Astrocyte of the spinal cord (primary cell): Measurements from ENCODE around the gene HSPA12A.

ENCODE experiments used
- DNase-seq: peaks from one replicate; pipeline ENCODE4 v3.0.0; 2011; ENCODE audit warnings: low read depth, low spot score
- H3K4me3 ChIP-seq: 2 replicates; pipeline ENCODE4 v1.5.1; 2011; ENCODE audit warnings: low read depth, mild to moderate bottlenecking, low read length, moderate library complexity
- CTCF ChIP-seq: IDR thresholded peaks from 2 replicates; pipeline ENCODE4 v1.5.1; 2012; ENCODE audit warnings: low read depth, mild to moderate bottlenecking, low read length, inconsistent platforms
- in situ Hi-C: cut with HindIII; loops from 2 replicates; pipeline ENCODE4 v1.10.0; 2017; ENCODE audit warnings: low sequenced_read_pairs

The HSPA12A gene

DNA sequence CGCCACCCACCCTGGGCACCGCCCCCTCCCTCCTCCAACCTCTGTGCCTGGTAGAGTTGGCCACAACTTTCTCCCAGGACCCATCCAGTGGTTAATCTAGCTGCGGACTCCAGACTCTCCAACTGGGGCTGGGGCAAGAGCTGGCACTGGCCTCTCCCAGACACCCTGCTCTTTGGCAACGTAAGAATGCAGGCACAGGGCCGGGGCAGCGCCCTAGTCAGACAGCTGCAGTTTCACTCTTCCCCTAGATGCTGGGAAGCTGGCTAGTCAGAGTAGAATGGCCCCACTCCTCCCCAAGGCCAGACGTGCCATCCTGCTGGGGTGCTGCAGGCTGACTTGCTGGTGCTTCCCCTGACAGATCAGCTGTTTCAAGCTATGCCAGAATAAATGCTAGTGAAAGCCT lies 22.1 kb downstream of the HSPA12A start:
- no peak for TF ChIP-seq CTCF
- no peak overlapping the region for H3K4me3 ChIP-seq
- DNase-seq = no peak
- in situ Hi-C loops = no loop called here

DNA sequence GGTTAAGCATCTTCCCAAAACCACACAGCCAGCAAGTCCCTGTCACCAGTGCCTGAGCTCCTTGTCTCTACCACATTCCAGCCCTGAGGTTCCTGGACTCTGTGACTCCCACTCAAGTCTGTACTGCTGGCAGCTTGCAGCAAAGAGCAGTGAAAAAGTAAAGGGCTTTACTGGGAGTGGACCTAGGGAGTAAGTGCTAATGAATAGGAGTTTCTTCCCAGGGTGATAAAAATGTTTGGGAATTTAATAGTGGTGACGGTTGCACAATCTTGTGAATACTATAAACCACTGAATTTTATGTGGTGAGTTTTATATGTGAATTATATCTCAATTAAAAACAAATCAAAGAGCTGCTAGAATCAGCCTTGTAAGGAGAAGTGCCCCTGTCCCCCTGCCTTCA lies 22.6 kb downstream of the HSPA12A start:
- in situ Hi-C loops = no loop called here
- H3K4me3 ChIP-seq = no peak overlapping the region
- DNase-seq = no peak
- TF ChIP-seq CTCF = no peak

DNA sequence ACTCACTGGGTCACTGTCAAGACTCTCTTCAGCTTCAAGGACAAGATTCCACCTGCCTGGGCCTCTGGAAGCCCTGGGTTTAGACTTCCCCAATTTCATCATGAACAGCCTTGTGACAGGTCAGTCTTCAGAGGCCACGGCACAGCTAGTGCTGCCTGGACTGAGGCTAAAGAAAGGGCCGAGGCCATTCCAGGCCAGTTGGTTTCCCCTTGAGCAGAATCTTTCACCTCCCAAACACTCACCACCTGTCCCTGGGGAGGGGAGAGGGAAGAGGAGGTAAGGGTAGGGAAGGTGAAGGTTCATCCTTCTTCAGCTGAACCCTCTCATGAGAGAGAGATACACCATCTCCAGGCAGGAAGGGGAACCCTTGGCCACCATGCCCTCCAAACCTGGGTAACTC lies 24.3 kb downstream of the HSPA12A start:
- no peak overlapping the region for H3K4me3 ChIP-seq
- in situ Hi-C loops = no loop called here
- no peak for TF ChIP-seq CTCF
- no peak for DNase-seq

- no peak for TF ChIP-seq CTCF
- no peak for DNase-seq
- in situ Hi-C loops = no loop called here
- H3K4me3 ChIP-seq = no peak overlapping the region
Observed at GRCh38 chr10:116716381-116716780, 26.0 kb downstream of the HSPA12A start.

- no peak for TF ChIP-seq CTCF
- no peak for DNase-seq
- no peak overlapping the region for H3K4me3 ChIP-seq
- in situ Hi-C loops = no loop called here
Observed at GRCh38 chr10:116715839-116716377, 26.5 kb downstream of the HSPA12A start.

DNA sequence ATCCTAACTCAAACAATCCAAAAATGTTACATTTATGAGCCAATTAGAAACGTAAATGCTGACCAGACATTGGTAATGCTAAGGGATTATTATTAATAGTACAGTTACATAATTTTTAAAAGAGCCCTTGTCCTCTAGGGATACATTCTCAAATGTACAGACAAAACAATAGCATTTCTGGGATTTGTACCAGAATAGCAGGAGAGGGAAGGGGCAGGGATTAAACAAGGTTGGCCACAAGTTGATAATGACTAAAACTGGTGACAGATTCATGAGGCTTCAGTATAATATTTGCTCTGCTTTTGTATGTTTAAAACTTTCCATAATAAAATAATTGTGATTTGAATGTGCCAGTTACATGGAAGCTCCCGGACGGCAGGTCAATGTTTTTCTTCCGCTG lies 27.0 kb downstream of the HSPA12A start:
- in situ Hi-C loops = no loop called here
- DNase-seq = no peak
- H3K4me3 ChIP-seq = no peak overlapping the region
- no peak for TF ChIP-seq CTCF

DNA sequence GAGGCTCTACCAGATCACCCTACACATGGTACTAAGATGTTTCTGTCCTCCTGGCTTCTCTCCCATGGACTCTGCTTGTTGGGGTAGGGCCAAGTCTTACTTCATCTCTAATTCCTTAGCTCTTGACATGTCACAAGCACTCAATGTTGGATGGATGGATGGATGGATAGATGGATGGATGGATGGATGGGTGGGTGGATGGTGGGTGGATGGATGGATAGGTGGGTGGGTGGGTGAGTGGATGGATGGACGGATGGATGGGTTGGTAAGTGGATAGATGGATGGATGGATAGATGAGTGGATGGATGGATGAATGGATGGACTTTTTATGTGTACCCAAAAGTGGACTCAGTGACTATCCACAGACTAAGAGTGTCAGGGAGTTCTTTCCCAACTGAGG lies 28.5 kb downstream of the HSPA12A start:
- TF ChIP-seq CTCF = no peak
- no peak overlapping the region for H3K4me3 ChIP-seq
- in situ Hi-C loops = no loop called here
- DNase-seq = no peak
